ENCODE results near the gene AFAP1.

The AFAP1 gene

GRCh38 chr4:7786040-7786439, 153.6 kb downstream of the AFAP1 start:
- DNase-seq (ENCODE audit: low read depth, low spot score): no peak

GRCh38 chr4:7785017-7785416, 154.6 kb downstream of the AFAP1 start:
- no peak for DNase-seq (ENCODE audit: low read depth, low spot score)

GRCh38 chr4:7784131-7784870, 155.4 kb downstream of the AFAP1 start:
- no peak for DNase-seq (ENCODE audit: low read depth, low spot score)

GRCh38 chr4:7783541-7783940, 156.1 kb downstream of the AFAP1 start:
- DNase-seq (ENCODE audit: low read depth, low spot score): no peak

- no peak for DNase-seq (ENCODE audit: low read depth, low spot score)
These were observed 156.9 kb downstream of the AFAP1 start for GRCh38 chr4:7782783-7783182.

- DNase-seq (ENCODE audit: low read depth, low spot score): no peak
These were observed 157.7 kb downstream of the AFAP1 start for GRCh38 chr4:7781993-7782392.

- DNase-seq (ENCODE audit: low read depth, low spot score): no peak
These were observed 158.3 kb downstream of the AFAP1 start for GRCh38 chr4:7781366-7781765.

GRCh38 chr4:7780751-7781348, 158.8 kb downstream of the AFAP1 start:
- DNase-seq (ENCODE audit: low read depth, low spot score): no peak

GRCh38 chr4:7779432-7779768, 160.3 kb downstream of the AFAP1 start:
- DNase-seq (ENCODE audit: low read depth, low spot score): no peak

GRCh38 chr4:7778510-7779431, 160.9 kb downstream of the AFAP1 start:
- no peak for DNase-seq (ENCODE audit: low read depth, low spot score)

- DNase-seq (ENCODE audit: low read depth, low spot score): no peak
These were observed 161.7 kb downstream of the AFAP1 start for GRCh38 chr4:7777871-7778509.

GRCh38 chr4:7777017-7777710, 162.5 kb downstream of the AFAP1 start:
- DNase-seq (ENCODE audit: low read depth, low spot score): no peak

GRCh38 chr4:7775396-7775795, 164.3 kb downstream of the AFAP1 start:
- no peak for DNase-seq (ENCODE audit: low read depth, low spot score)

- no peak for DNase-seq (ENCODE audit: low read depth, low spot score)
These were observed 165.1 kb downstream of the AFAP1 start for GRCh38 chr4:7774301-7775294.

- no peak for DNase-seq (ENCODE audit: low read depth, low spot score)
These were observed 166.1 kb downstream of the AFAP1 start for GRCh38 chr4:7773401-7774180.

GRCh38 chr4:7772711-7773385, 166.8 kb downstream of the AFAP1 start:
- no peak for DNase-seq (ENCODE audit: low read depth, low spot score)

GRCh38 chr4:7771541-7772507, 167.8 kb downstream of the AFAP1 start:
- no peak for DNase-seq (ENCODE audit: low read depth, low spot score)

- DNase-seq (ENCODE audit: low read depth, low spot score): no peak
These were observed 168.6 kb downstream of the AFAP1 start for GRCh38 chr4:7771056-7771455.

Measured in activated CD4-positive, CD25-positive, alpha-beta regulatory T cell treated with anti-CD3 and anti-CD28 coated beads, Interleukin-2, amount 50 U/mL, for 16 hours (primary cell).